Ishikawa (cell line): ENCODE results near the gene ERN1.

Experiments
- CEBPB ChIP-seq: IDR thresholded peaks from 2 replicates; pipeline ENCODE4 v1.6.1; 2012
- CREB1 ChIP-seq: IDR thresholded peaks from 2 replicates; pipeline ENCODE4 v1.6.1; 2012; ENCODE audit warnings: low read depth
- EGR1 ChIP-seq: IDR thresholded peaks from 2 replicates; pipeline ENCODE4 v1.6.1; 2012
- EP300 ChIP-seq: IDR thresholded peaks from 2 replicates; pipeline ENCODE4 v1.6.1; 2012; ENCODE audit warnings: borderline replicate concordance
- FOXM1 ChIP-seq: IDR thresholded peaks from 2 replicates; pipeline ENCODE4 v1.6.1; 2012; ENCODE audit warnings: low read depth, borderline replicate concordance
- NFIC ChIP-seq: IDR thresholded peaks from 2 replicates; pipeline ENCODE4 v1.6.1; 2012
- RAD21 ChIP-seq: IDR thresholded peaks from 2 replicates; pipeline ENCODE4 v1.6.1; 2012; ENCODE audit warnings: low read depth
- TAF1 ChIP-seq: IDR thresholded peaks from 2 replicates; pipeline ENCODE4 v1.6.1; 2012; ENCODE audit warnings: low read depth, mild to moderate bottlenecking
- TCF12 ChIP-seq: IDR thresholded peaks from 2 replicates; pipeline ENCODE4 v1.6.1; 2012; ENCODE audit warnings: low read depth
- TEAD4 ChIP-seq: IDR thresholded peaks from 2 replicates; pipeline ENCODE4 v1.6.1; 2012
- YY1 ChIP-seq: IDR thresholded peaks from 2 replicates; pipeline ENCODE4 v1.6.1; 2012; ENCODE audit warnings: low read depth
- ZBTB7A ChIP-seq: IDR thresholded peaks from 2 replicates; pipeline ENCODE4 v1.6.1; 2012; ENCODE audit warnings: low read depth
- TF ChIP-seq, protein P1 (sequence below): IDR thresholded peaks from 2 replicates; pipeline ENCODE4 v1.6.1; 2012
- TF ChIP-seq, protein P2 (sequence below): IDR thresholded peaks from 2 replicates; pipeline ENCODE4 v1.6.1; 2012
- TF ChIP-seq, protein P3 (sequence below): IDR thresholded peaks from 2 replicates; pipeline ENCODE4 v1.6.1; 2012; ENCODE audit warnings: low read depth, mild to moderate bottlenecking

ERN1 gene

DNA sequence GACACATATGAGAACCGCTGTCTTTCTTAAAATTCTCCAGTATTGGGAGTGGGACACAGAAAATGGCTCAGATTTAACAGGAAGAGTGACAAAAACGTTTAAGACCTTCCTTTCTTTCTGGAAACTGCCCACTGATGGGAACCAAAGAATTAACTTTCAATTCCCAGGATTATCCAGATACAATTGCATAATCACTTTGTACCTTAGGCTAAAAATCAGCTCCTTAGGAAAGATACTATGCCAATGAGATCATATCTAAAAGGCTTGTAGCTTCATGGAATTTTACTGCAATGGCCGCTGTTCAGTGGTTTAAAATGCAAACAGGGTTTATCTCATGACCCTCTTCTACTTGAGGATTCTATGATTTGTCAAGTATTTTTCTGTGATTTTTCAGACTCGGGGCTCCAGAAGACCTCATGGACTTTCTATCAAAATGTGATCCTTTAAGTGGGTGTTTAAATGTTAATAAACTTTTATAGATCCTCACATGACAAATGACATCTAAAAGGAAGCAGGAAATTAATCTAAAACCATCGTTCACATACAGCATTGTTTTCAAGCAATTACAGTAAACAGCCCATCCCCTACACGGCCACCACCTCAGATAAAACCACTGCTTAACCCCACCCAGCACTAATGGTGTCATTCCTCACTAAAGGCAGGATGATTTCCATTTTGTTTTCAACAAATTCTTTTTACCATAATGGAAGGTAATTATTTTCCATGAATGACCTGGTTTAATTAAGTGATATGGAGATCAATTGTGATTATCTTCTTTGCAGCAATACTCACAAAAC is 31.6 kb upstream of the ERN1 start:
- TF ChIP-seq EGR1 = no peak
- TF ChIP-seq TEAD4 = no peak
- no peak for TF ChIP-seq CEBPB
- TF ChIP-seq EP300 = no peak
- TF ChIP-seq, protein P1, sequence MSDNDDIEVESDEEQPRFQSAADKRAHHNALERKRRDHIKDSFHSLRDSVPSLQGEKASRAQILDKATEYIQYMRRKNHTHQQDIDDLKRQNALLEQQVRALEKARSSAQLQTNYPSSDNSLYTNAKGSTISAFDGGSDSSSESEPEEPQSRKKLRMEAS = no peak
- no peak for TF ChIP-seq TCF12
- TF ChIP-seq TAF1 = no peak
- no peak for TF ChIP-seq FOXM1
- TF ChIP-seq NFIC = no peak
- TF ChIP-seq CREB1 = no peak
- TF ChIP-seq, protein P2, sequence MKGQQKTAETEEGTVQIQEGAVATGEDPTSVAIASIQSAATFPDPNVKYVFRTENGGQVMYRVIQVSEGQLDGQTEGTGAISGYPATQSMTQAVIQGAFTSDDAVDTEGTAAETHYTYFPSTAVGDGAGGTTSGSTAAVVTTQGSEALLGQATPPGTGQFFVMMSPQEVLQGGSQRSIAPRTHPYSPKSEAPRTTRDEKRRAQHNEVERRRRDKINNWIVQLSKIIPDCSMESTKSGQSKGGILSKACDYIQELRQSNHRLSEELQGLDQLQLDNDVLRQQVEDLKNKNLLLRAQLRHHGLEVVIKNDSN = no peak
- TF ChIP-seq RAD21 = no peak
- no peak for TF ChIP-seq YY1
- TF ChIP-seq, protein P3, sequence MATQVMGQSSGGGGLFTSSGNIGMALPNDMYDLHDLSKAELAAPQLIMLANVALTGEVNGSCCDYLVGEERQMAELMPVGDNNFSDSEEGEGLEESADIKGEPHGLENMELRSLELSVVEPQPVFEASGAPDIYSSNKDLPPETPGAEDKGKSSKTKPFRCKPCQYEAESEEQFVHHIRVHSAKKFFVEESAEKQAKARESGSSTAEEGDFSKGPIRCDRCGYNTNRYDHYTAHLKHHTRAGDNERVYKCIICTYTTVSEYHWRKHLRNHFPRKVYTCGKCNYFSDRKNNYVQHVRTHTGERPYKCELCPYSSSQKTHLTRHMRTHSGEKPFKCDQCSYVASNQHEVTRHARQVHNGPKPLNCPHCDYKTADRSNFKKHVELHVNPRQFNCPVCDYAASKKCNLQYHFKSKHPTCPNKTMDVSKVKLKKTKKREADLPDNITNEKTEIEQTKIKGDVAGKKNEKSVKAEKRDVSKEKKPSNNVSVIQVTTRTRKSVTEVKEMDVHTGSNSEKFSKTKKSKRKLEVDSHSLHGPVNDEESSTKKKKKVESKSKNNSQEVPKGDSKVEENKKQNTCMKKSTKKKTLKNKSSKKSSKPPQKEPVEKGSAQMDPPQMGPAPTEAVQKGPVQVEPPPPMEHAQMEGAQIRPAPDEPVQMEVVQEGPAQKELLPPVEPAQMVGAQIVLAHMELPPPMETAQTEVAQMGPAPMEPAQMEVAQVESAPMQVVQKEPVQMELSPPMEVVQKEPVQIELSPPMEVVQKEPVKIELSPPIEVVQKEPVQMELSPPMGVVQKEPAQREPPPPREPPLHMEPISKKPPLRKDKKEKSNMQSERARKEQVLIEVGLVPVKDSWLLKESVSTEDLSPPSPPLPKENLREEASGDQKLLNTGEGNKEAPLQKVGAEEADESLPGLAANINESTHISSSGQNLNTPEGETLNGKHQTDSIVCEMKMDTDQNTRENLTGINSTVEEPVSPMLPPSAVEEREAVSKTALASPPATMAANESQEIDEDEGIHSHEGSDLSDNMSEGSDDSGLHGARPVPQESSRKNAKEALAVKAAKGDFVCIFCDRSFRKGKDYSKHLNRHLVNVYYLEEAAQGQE = no peak
- TF ChIP-seq ZBTB7A = no peak

DNA sequence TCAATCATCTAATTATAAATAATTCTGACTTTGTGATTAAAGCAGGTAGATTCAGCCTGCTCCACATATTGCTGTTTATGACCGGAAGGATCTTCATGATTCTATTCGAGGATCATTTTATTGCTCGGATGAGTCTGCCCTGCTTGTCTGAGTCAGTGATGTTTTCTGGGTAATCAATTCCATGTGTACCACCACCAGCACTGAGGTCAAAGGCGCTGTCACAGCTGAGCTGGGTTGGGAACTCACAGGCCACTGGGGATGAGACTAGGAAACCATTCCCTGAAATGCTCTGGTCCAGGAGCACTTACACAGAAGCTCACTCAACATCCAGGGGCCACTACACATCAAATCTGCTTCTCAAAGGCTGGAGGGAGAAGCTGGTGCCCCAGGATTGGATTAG is 30.4 kb upstream of the ERN1 start:
- TF ChIP-seq CEBPB (no peak), TEAD4 (no peak), RAD21 (no peak), NFIC (no peak), YY1 (no peak)
- TF ChIP-seq, protein P3 = no peak

DNA sequence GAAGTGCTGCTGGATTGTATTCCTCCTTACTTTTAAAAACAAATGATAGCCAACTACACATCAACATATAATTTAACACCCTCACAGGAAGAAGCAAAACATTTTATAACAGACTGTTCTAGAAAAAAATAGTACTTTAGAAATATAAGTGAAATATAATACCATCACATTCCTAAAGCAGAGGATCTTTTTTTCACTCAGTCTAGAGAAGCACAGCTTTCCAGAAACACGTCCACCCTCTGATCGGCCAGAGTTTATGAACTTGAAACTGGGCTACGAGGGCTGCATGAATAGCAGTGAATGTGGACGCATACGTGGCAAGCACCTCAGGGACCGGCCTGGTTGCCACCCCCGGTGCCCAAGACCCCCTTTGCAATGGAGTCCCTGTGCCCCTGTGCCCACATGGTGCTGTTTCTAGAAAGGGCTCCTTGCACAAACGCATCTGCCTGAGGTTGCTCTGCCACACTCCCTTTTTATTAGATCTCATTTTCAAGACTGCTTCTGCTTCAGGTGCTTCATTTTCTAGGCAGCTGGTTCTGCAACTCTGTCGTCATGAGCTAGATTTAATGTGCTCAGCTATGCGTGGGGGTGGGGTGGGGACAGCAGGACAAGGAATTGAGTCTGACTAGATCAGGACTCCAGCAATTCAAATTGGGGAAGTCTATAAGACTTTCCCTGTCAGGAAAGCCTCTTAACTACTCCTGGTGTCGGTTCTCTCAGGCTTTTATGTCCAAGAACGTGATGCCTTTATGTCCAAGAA is 29.1 kb upstream of the ERN1 start:
- TF ChIP-seq YY1 (no peak), EP300 (no peak), FOXM1 (no peak), TEAD4 (no peak), NFIC (no peak), CREB1 (no peak), ZBTB7A (no peak), RAD21 (no peak), EGR1 (no peak), CEBPB (no peak)
- TF ChIP-seq, protein P2 = no peak
- TF ChIP-seq, protein P1 = no peak
- TF ChIP-seq, protein P3 = no peak

DNA sequence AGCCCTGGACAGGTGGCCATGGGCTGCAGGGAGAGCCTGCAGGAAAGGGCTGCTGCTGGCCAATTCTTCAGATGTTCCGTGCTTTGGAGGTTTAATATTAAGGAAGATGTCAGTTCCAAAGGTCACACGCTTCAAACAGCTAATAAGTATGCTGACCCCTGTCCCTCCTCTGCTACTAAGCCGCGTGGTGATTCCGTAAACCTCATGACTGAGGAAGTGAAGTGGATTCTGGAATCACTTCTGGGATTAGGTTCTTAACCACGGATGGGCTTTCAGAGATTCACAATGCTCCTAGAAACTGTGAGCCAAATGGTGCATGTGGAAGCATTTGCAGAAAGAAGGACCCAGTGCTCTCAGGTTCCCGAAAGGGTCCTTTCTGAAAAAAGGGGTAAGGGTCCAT is 28.5 kb upstream of the ERN1 start:
- TF ChIP-seq RAD21 (no peak), YY1 (no peak), TEAD4 (no peak), CEBPB (no peak), EP300 (no peak), EGR1 (no peak), FOXM1 (no peak), NFIC (no peak), CREB1 (no peak), TAF1 (no peak), TCF12 (no peak), ZBTB7A (no peak)
- TF ChIP-seq, protein P2 = no peak
- TF ChIP-seq, protein P3 = no peak
- TF ChIP-seq, protein P1 = no peak
